Measurements from ENCODE around the gene PSMD12.

Gene PSMD12

DNA sequence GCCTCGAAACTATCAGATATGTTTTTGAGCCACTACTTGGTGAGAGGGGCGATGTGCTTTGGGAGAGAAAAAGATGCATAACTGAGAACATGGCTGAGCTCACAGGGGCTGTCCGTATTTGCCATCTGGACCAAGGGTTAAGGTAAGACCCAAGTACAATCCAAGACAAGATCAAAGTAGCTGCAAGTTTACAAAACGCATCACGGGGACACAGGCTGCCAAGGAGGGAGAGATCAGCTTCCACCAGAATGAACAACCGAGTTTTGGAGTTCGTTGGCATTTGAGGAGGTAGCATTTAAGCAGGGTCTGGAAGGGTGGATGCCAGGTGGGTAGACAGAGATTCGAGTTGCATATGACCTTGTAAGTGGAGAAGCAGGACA lies 12.9 kb upstream of the PSMD12 start:
- Mint-ChIP-seq H3K4me1 (peaks cover 52% of the 10 kb centered on the region), H3K27ac (ENCODE audit: low read depth) (peak overlapping the region; percentile 85), H3K27me3 (no peaks in the 10 kb centered on the region), H3K9me3 (no peaks in the 10 kb centered on the region), H3K36me3 (ENCODE audit: insufficient read depth) (peaks cover 32% of the 10 kb centered on the region), H3K4me3 (peak overlapping the region; percentile 91)
- DNase-seq (ENCODE audit: low spot score in 2 of 2) (no peak), ATAC-seq (replicated peaks; ENCODE audit: extremely low read depth, poor library complexity, severe bottlenecking) (no peak)

DNA sequence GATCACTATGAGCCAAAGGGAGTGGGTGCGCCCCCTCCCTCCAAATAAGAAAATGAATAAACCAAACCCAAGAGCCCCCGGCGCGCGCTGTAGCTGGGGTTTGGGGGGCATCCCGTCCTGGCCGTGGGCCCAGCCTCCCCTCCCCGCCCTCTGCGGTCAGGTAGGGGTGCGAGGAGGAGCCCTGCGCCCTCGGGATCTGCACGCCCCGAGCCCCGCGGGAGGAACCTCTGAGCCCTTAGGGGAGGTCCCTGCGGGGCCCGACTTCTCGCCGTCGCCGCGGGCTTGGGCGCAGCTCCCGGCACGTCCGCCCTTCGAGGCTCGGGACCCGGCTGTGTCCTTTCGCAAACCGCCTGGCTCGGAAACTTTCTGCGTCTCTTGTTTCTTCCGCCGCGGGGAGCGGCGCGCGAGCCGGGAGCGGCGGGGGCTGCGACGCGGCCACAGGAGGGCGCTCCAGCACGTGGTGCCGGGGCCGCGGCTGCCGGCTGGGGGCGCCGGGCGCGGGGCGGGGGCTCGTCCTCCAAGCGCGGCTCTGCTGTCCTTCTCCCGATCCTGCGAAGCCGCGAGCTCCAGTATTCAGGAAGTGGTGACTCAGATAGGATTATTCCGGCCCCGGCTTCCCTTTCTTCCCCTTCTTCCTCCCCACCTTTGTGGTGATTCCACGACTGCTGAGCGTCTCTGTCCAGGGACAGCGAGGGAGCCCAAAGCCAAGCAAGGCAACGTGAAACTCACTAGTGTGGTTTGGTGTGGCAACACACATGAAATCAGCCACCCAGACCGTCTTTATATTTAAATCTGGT lies 12.3 kb upstream of the PSMD12 start:
- ATAC-seq (replicated peaks; ENCODE audit: extremely low read depth, poor library complexity, severe bottlenecking) = peak; percentile 22
- Mint-ChIP-seq H3K27ac (ENCODE audit: low read depth) (peak overlapping the region; percentile 85), H3K4me3 (peak overlapping the region; percentile 91), H3K36me3 (ENCODE audit: insufficient read depth) (peaks cover 31% of the 10 kb centered on the region), H3K4me1 (peaks cover 50% of the 10 kb centered on the region), H3K9me3 (no peaks in the 10 kb centered on the region), H3K27me3 (no peaks in the 10 kb centered on the region)
- peak; percentile 71 to 73 for DNase-seq (ENCODE audit: low spot score in 2 of 2)

DNA sequence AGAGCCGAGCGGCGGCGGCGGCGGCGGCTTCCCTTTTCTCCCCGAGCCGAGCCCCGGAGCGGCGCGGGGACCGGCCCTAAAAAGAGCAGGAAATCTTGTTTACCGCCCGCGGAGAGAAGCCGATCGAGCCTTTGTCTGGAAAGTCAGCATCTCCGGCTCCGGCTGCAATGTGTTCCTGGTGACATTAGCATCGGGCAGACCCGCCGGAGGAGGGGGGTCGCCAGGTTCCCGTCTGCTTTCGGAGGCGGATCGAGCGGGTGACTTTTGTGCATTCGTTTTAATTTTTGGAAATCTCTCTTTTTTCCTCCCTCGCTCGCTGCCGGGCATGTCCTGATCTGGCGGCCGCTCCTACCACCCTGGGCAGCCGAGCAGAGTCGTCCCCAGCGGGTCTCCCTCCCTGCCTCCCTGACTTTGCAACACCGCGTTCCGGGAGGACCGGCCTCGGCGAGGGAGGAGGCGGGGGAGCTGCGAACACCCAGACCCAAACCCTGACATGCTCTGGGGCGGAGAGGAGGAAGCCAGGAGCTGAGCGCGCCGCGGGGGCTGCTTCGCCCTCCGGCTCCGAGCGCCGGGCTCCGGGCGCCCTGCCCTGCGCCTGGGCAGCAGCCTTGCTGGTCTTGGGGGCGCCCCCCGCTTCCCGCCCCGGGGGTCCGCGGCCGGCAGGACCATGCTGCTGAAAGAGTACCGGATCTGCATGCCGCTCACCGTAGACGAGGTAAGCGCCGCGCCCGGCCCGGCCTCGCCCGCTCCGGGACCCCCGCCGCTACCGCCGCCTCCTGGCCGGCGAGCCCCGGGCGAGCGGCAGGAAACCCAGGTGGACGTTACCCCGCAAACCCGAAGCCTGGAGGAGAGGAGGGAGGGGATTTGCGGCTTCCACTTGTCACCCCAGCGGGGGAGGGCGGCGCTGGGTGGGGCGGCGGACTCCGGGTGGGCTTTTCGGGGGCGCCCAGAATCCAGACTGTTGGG lies 11.4 kb upstream of the PSMD12 start:
- peak overlapping the region; percentile 91 for H3K4me3 Mint-ChIP-seq
- DNase-seq (ENCODE audit: low spot score in 2 of 2) = peak; percentile 35 to 46
- H3K9me3 Mint-ChIP-seq = no peaks in the 10 kb centered on the region
- peaks cover 44% of the 10 kb centered on the region for H3K4me1 Mint-ChIP-seq
- H3K27me3 Mint-ChIP-seq = no peaks in the 10 kb centered on the region
- ATAC-seq (replicated peaks; ENCODE audit: extremely low read depth, poor library complexity, severe bottlenecking) = peak; percentile 38
- peaks cover 29% of the 10 kb centered on the region for H3K36me3 Mint-ChIP-seq (ENCODE audit: insufficient read depth)
- peak overlapping the region; percentile 88 for H3K27ac Mint-ChIP-seq (ENCODE audit: low read depth)

DNA sequence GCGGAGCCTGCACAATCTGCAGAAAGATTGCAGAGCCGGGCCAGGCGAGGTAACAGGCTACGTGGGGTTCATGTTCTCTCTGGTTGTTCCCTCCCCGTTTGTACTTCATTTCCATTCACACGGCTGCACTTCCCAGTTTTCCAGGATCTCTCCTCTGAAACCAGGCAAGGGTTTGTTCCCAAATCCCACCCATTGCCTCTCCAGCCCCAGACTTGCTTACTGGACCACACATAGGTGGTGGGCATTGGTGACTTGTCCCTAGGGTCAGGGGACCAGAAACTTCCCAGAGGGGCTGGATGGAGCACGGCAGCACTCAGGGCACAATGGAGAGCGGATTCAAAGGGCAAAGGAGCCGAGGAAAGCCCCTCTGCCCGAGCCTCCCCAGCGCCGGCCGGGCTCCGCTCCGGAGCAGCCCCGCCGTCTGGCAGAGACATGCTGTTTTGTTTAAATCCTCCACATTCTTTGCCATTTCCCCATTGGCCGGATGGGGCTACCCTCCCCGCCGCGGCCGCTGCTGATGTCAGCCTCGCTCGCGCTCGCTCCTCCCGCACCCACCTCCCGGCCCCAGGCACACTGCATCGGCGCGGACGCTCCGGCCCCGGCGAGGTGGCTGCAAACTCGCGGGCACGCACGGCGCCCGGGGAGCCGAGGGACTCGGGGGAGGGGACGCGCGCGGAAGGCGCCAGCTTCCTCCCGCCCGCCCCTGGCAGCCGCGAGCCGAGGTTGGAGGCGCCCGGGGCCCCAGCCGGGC lies 10.5 kb upstream of the PSMD12 start, which contains the start of gene PITPNC1:
Gene PITPNC1, plus strand, starts transcription at position 545 of the 751 bp plus-strand sequence.
- ATAC-seq (replicated peaks; ENCODE audit: extremely low read depth, poor library complexity, severe bottlenecking) = peak; percentile 76
- Mint-ChIP-seq H3K27me3 (no peaks in the 10 kb centered on the region), H3K36me3 (ENCODE audit: insufficient read depth) (peaks cover 25% of the 10 kb centered on the region), H3K27ac (ENCODE audit: low read depth) (peak within 1 kb of the TSS; percentile 88), H3K4me3 (peak within 1 kb of the TSS; percentile 91), H3K9me3 (no peaks in the 10 kb centered on the region), H3K4me1 (peaks cover 36% of the 10 kb centered on the region)
- peak; percentile 72 to 84 for DNase-seq (ENCODE audit: low spot score in 2 of 2)

DNA sequence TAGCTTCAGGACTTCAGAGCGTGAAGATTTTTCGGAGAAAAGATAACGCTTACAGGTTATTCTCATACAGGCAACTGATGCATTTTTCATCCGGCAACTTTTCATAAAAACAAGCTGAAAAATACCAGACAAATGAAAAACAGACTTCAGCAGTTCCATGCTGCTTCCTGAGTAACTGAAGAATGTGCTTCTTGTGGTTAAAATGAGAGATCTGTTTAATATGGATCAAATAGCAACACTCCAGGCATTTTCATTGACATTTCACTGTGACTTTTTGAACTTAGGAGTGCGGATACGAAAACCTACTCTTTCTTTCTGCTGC lies 10.0 kb upstream of the PSMD12 start:
- no peaks in the 10 kb centered on the region for H3K9me3 Mint-ChIP-seq
- H3K4me3 Mint-ChIP-seq = peak overlapping the region; percentile 91
- peaks cover 20% of the 10 kb centered on the region for H3K36me3 Mint-ChIP-seq (ENCODE audit: insufficient read depth)
- no peak for ATAC-seq (replicated peaks; ENCODE audit: extremely low read depth, poor library complexity, severe bottlenecking)
- no peaks in the 10 kb centered on the region for H3K27me3 Mint-ChIP-seq
- no peak for DNase-seq (ENCODE audit: low spot score in 2 of 2)
- peaks cover 32% of the 10 kb centered on the region for H3K4me1 Mint-ChIP-seq
- H3K27ac Mint-ChIP-seq (ENCODE audit: low read depth) = peak overlapping the region; percentile 88

DNA sequence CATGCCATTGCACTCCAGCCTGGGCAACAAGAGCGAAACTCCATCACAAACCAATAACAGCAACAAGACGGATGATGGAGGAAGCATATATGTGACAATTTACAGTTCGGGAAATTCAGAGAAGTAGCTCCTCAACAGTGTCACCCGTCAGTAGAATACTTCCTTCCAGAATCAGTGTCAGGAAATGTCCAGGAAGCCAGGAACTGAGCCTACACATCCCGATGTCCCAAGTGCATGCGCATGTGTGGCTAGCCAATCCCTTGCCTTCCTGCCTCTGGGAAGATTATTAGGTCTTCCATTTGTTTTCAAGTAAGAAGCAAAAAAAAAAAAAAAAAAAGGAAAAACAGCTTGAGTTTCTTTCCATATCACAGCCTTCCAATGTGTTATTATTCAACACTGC lies 9.3 kb upstream of the PSMD12 start:
- no peaks in the 10 kb centered on the region for H3K9me3 Mint-ChIP-seq
- H3K4me1 Mint-ChIP-seq = peaks cover 32% of the 10 kb centered on the region
- H3K36me3 Mint-ChIP-seq (ENCODE audit: insufficient read depth) = peaks cover 20% of the 10 kb centered on the region
- ATAC-seq (replicated peaks; ENCODE audit: extremely low read depth, poor library complexity, severe bottlenecking) = no peak
- H3K27me3 Mint-ChIP-seq = no peaks in the 10 kb centered on the region
- H3K4me3 Mint-ChIP-seq = peak overlapping the region; percentile 20
- no peak for DNase-seq (ENCODE audit: low spot score in 2 of 2)
- no peak overlapping the region for H3K27ac Mint-ChIP-seq (ENCODE audit: low read depth)

DNA sequence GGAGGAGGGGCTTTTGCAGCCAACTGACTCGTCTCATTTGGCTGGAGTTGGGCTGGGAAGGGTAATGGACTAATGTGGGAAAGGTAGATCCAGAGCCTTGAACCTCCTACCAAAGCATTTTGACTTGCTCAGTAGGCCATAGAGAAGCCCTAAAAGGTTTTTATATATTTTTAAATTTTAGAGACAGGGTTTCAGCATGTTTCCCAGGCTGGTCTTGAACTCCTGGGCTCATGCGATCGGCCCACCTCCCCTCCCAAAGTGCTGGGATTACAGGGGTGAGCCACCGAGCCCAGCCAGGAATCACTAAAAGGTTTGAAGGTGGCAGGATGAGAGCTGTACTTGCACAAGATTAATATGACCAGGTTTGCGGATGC lies 8.7 kb upstream of the PSMD12 start:
- Mint-ChIP-seq H3K9me3 (no peaks in the 10 kb centered on the region), H3K27ac (ENCODE audit: low read depth) (peak overlapping the region; percentile 9), H3K4me1 (peaks cover 27% of the 10 kb centered on the region), H3K36me3 (ENCODE audit: insufficient read depth) (peaks cover 20% of the 10 kb centered on the region), H3K27me3 (no peaks in the 10 kb centered on the region), H3K4me3 (peak overlapping the region; percentile 24)
- no peak for DNase-seq (ENCODE audit: low spot score in 2 of 2)
- ATAC-seq (replicated peaks; ENCODE audit: extremely low read depth, poor library complexity, severe bottlenecking) = no peak

DNA sequence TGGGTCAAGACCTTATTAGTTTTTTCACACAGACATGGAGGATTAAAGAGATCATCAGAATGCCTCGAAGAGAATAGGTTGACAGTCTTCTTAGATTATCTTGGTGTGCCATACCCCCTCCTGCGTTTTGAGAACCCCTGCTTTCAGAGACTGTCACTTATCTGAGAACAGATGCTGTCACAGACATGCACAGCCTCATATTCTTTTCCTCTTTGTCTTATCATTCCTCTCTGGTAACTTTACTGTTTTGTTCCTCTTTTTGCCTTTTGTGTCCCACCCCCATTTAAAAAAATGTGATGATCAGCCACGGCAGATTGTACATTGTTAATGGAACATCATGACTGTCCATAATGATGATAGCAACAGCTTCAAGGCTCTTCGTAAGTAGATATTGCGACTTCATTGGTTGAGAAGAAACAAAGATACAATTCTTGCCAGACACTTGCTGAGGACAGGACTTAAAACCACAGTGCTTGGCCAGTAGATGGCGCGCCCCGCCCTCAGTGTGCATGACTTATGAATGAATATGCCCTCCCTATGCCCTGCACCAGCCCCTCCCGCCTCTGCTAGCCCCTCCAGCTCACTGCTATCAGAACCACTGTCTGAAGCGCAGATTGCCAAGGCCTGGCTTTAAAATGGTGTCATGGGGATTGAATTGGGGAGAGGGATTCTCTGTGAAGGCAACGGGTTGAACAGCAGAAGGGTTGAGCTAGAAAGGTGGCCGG lies 8.1 kb upstream of the PSMD12 start:
- H3K27me3 Mint-ChIP-seq = no peaks in the 10 kb centered on the region
- no peaks in the 10 kb centered on the region for H3K9me3 Mint-ChIP-seq
- H3K27ac Mint-ChIP-seq (ENCODE audit: low read depth) = peak overlapping the region; percentile 9
- peak overlapping the region; percentile 24 for H3K4me3 Mint-ChIP-seq
- peaks cover 16% of the 10 kb centered on the region for H3K36me3 Mint-ChIP-seq (ENCODE audit: insufficient read depth)
- ATAC-seq (replicated peaks; ENCODE audit: extremely low read depth, poor library complexity, severe bottlenecking) (peak; percentile 37), DNase-seq (ENCODE audit: low spot score in 2 of 2) (peak; percentile 77 to 80)
- peaks cover 21% of the 10 kb centered on the region for H3K4me1 Mint-ChIP-seq

DNA sequence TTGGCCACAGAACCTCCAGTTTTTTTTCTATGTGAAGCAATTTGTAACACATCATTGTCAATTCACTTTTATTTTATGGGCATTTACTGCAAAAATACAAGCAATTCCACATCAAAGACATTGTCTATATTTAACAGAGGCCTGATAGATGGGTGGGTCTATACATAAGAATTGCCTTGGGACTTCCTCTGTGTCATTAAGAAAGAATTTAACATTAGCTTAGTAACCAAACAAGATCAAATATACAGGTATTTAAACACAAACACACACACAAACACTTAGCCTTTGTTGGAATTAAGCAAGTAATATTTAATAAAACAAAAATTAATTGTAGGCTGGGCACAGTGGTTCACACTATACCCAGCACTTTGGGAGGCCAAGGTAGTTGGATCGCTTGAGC lies 6.4 kb upstream of the PSMD12 start:
- Mint-ChIP-seq H3K27me3 (no peaks in the 10 kb centered on the region), H3K4me3 (no peak overlapping the region), H3K9me3 (no peaks in the 10 kb centered on the region), H3K4me1 (peaks cover 14% of the 10 kb centered on the region), H3K36me3 (ENCODE audit: insufficient read depth) (peaks cover 8% of the 10 kb centered on the region), H3K27ac (ENCODE audit: low read depth) (no peak overlapping the region)
- DNase-seq (ENCODE audit: low spot score in 2 of 2) = no peak
- ATAC-seq (replicated peaks; ENCODE audit: extremely low read depth, poor library complexity, severe bottlenecking) = no peak

DNA sequence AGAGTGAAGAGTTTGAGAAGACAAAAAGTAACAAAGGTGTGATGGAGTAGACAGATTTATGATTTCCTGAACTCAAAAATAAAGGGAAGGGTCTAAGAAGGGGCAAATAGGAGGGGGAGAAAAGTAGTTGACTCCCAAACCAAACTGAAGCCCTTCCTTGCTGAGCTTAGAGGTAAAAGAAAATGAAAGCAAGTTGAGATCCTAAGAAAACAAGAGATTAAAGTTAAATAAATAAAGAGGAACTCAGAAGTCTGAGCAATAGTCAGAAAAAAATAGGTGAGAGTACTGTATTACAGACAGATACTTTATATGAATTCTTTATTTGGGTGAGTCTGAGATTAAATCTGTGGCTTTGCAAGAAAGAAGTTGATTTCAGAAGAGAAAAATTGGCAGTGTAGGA lies 3.3 kb upstream of the PSMD12 start:
- H3K9me3 Mint-ChIP-seq = no peaks in the 10 kb centered on the region
- no peak overlapping the region for H3K4me3 Mint-ChIP-seq
- DNase-seq (ENCODE audit: low spot score in 2 of 2) (no peak), ATAC-seq (replicated peaks; ENCODE audit: extremely low read depth, poor library complexity, severe bottlenecking) (no peak)
- peaks cover 8% of the 10 kb centered on the region for H3K36me3 Mint-ChIP-seq (ENCODE audit: insufficient read depth)
- H3K27ac Mint-ChIP-seq (ENCODE audit: low read depth) = no peak overlapping the region
- H3K4me1 Mint-ChIP-seq = peaks cover 22% of the 10 kb centered on the region
- no peaks in the 10 kb centered on the region for H3K27me3 Mint-ChIP-seq

DNA sequence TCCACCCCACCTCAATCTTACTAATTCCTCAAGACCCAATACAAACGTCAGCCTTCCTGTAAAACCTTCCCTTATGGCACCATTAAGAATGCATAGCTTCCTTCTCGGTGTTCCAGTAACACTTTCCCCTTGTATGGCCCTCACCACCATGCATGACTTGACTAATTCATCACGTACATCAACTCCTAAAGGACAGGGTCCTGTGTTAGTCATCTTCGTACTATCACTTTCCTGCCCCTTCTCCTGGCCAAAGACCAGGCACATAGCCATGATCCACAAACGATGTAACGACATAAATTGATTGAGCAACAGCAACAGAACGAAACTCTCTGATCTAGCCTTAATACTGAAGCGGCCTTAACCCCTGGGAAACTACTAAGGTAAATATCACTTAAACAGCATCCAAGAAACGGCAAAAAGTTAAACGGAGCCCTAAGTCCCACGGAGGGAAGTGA lies 612 bp downstream of the PSMD12 start:
- Mint-ChIP-seq H3K4me3 (peak overlapping the region; percentile 86), H3K27me3 (no peaks in the 10 kb centered on the region), H3K27ac (ENCODE audit: low read depth) (peak overlapping the region; percentile 74), H3K9me3 (no peaks in the 10 kb centered on the region), H3K4me1 (peaks cover 49% of the 10 kb centered on the region), H3K36me3 (ENCODE audit: insufficient read depth) (peaks cover 24% of the 10 kb centered on the region)
- ATAC-seq (replicated peaks; ENCODE audit: extremely low read depth, poor library complexity, severe bottlenecking) (peak; percentile 42), DNase-seq (ENCODE audit: low spot score in 2 of 2) (no peak)
